GM12878 (cell line): ENCODE data around the gene C1orf210. TPM values are rescaled to one million over a fixed set of nuclear protein-coding genes. Genes with fewer than 3 reads are reported as not detected.

Experiments
- ATAC-seq: fragments of 200-7000 bp; cut with Tn5 transposase; 3 replicates; pipeline ENCODE4 v1.9.1; 2020; ENCODE audit warnings: mild to moderate bottlenecking, moderate library complexity
- BruUV-seq: library from RNA; stranded (reverse); fragments of 400-500 nt; replicated peaks from 2 replicates; lab custom pipeline; 2021; lab: Mats Ljungman, UMichigan
- CTCF ChIA-PET: fragments of 300-600 bp; sonication (Branson Sonifier 250); formaldehyde crosslinking; extraction: SDS; loops from one replicate; lab custom pipeline; 2021; ENCODE audit warnings: inconsistent platforms; lab: Yijun Ruan, JAX
- POLR2A ChIA-PET: fragments of 350-600 bp; formaldehyde crosslinking; extraction: SDS; loops from one replicate; lab custom pipeline; 2021; ENCODE audit warnings: inconsistent platforms; lab: Charles Lee
- RAD21 ChIA-PET: fragments of 300-600 bp; sonication (Branson Sonifier 250); formaldehyde crosslinking; loops from one replicate; lab custom pipeline; 2023; ENCODE audit warnings: antibody characterized with exemption; ENCODE audit not compliant: unreplicated experiment; lab: Charles Lee
- SMC1A ChIA-PET: fragments of 300-600 bp; sonication (Branson Sonifier 250); formaldehyde crosslinking; loops from one replicate; lab custom pipeline; 2023; ENCODE audit not compliant: unreplicated experiment, uncharacterized antibody; lab: Charles Lee
- DNase-seq: peaks from one replicate; pipeline ENCODE4 v3.0.0-alpha.2; 2011; ENCODE audit warnings: low read depth, low spot score
- FAIRE-seq: peaks from 3 replicates; lab custom pipeline; 2011; peaks lifted over from hg19 to GRCh38; lab: Jason Lieb, UNC
- H2AFZ ChIP-seq: 2 replicates; pipeline ENCODE4 v1.6.0; 2011; ENCODE audit warnings: low read depth, low read length, control low read depth; ENCODE audit not compliant: control insufficient read depth
- H3K27ac ChIP-seq: 2 replicates; pipeline ENCODE4 v1.5.1; 2011; ENCODE audit warnings: control low read depth; ENCODE audit not compliant: control insufficient read depth, insufficient read depth
- H3K27me3 ChIP-seq, 2 experiments: replicated peaks in 1 of 2; 2 replicates each; pipeline versions ENCODE4 v1.6.0 to v1.6.1; 2011; ENCODE audit warnings: low read length in 1 of 2; ENCODE audit not compliant: control insufficient read depth in 2 of 2, insufficient read depth in 2 of 2
- H3K36me3 ChIP-seq, 2 experiments: 2 replicates each; pipeline ENCODE4 v1.5.1; 2011; ENCODE audit warnings: low read length in 1 of 2; ENCODE audit not compliant: control insufficient read depth in 2 of 2, insufficient read depth in 2 of 2
- H3K4me1 ChIP-seq: 2 replicates; pipeline ENCODE4 v1.6.1; 2011; ENCODE audit warnings: mild to moderate bottlenecking, low read length, moderate library complexity, mixed read lengths; ENCODE audit not compliant: control insufficient read depth, insufficient read depth
- H3K4me2 ChIP-seq: 2 replicates; pipeline ENCODE4 v1.6.0; 2011; ENCODE audit warnings: control low read depth; ENCODE audit not compliant: control insufficient read depth, insufficient read depth
- H3K4me3 ChIP-seq: fragments of 200-600 bp; sonication (generic); 2 replicates; pipeline ENCODE4 v1.5.1; 2016
- H3K79me2 ChIP-seq: 2 replicates; pipeline ENCODE4 v1.6.0; 2011; ENCODE audit warnings: low read length; ENCODE audit not compliant: control insufficient read depth, insufficient read depth
- H3K9ac ChIP-seq: 2 replicates; pipeline ENCODE4 v1.8.0; 2011; ENCODE audit warnings: low read length, control low read depth, mixed read lengths; ENCODE audit not compliant: control insufficient read depth, insufficient read depth
- H3K9me3 ChIP-seq: replicated peaks from 3 replicates; pipeline ENCODE4 v1.5.1; 2011; ENCODE audit warnings: mild to moderate bottlenecking, low read length; ENCODE audit not compliant: control insufficient read depth, insufficient read depth
- H4K20me1 ChIP-seq: 2 replicates; pipeline ENCODE4 v1.6.0; 2011; ENCODE audit not compliant: control insufficient read depth, insufficient read depth
- CBX5 ChIP-seq: sonication (generic); IDR thresholded peaks from 2 replicates; pipeline ENCODE4 v1.6.1; 2016; ENCODE audit warnings: low read depth, moderate library complexity, mild to moderate bottlenecking, inconsistent platforms
- EP300 ChIP-seq, 2 experiments: fragments of 150-350 bp in 1 of 2; IDR thresholded peaks; 2 replicates each; pipeline ENCODE4 v1.6.1; 2011 to 2012; ENCODE audit warnings: low read depth in 2 of 2, low read length in 2 of 2, borderline replicate concordance in 1 of 2, improper control_type of control experiment in 1 of 2, inconsistent platforms in 1 of 2; ENCODE audit not compliant: control insufficient read depth in 1 of 2
- ETV6 ChIP-seq, 2 experiments: fragments of 450-650 bp in 1 of 2; IDR thresholded peaks in 1 of 2; conservative IDR thresholded peaks in 1 of 2; 2 replicates each; pipeline ENCODE4 v1.6.1; 2014; ENCODE audit warnings: antibody characterized with exemption in 1 of 2, borderline replicate concordance in 1 of 2, low read depth in 1 of 2, mild to moderate bottlenecking in 1 of 2, moderate library complexity in 1 of 2
- HDAC2 ChIP-seq: fragments of 200-600 bp; sonication (generic); IDR thresholded peaks from 2 replicates; pipeline ENCODE4 v1.6.1; 2017
- IKZF1 ChIP-seq: fragments of 450-650 bp; conservative IDR thresholded peaks from 2 replicates; pipeline ENCODE4 v1.6.1; 2017; ENCODE audit warnings: antibody characterized with exemption, mild to moderate bottlenecking
- IRF4 ChIP-seq: IDR thresholded peaks from 2 replicates; pipeline ENCODE4 v1.6.1; 2011; ENCODE audit warnings: low read depth, low read length
- MTA2 ChIP-seq: fragments of 450-650 bp; IDR thresholded peaks from 2 replicates; pipeline ENCODE4 v1.6.1; 2016; ENCODE audit warnings: low read depth, mild to moderate bottlenecking, moderate library complexity
- MTA3 ChIP-seq: IDR thresholded peaks from 2 replicates; pipeline ENCODE4 v1.6.1; 2012; ENCODE audit warnings: low read length, inconsistent platforms, borderline replicate concordance
- NR2C2 ChIP-seq: IDR thresholded peaks from 2 replicates; pipeline ENCODE4 v1.6.1; 2011; ENCODE audit warnings: borderline replicate concordance, low read depth; ENCODE audit not compliant: control insufficient read depth, insufficient read length
- POU2F2 ChIP-seq: IDR thresholded peaks from 3 replicates; pipeline ENCODE4 v1.6.1; 2011; ENCODE audit warnings: low read depth, mild to moderate bottlenecking, low read length, borderline replicate concordance
- RAD21 ChIP-seq: IDR thresholded peaks from 2 replicates; pipeline ENCODE4 v1.6.1; 2011; ENCODE audit warnings: mild to moderate bottlenecking, low read depth, low read length, moderate library complexity; ENCODE audit not compliant: insufficient read depth
- SUZ12 ChIP-seq: fragments of 200-600 bp; sonication (generic); IDR thresholded peaks from one replicate; pipeline ENCODE4 v1.6.1; 2018; ENCODE audit warnings: antibody characterized with exemption, mild to moderate bottlenecking; ENCODE audit not compliant: unreplicated experiment
- TCF7 ChIP-seq: IDR thresholded peaks from 2 replicates; pipeline ENCODE4 v1.6.1; 2014; ENCODE audit warnings: antibody characterized with exemption, borderline replicate concordance
- ZBED1 ChIP-seq: IDR thresholded peaks from 2 replicates; pipeline ENCODE4 v1.6.1; 2016; ENCODE audit warnings: borderline replicate concordance
- ZNF274 ChIP-seq: IDR thresholded peaks from one replicate; pipeline ENCODE4 v1.8.0; 2011; ENCODE audit not compliant: insufficient read length, insufficient read depth
- WGBS: methylation state at CpG from one replicate; pipeline ENCODE4 v1.1.6; 2016; ENCODE audit warnings: low lambda C conversion rate; ENCODE audit not compliant: insufficient replicate concordance, insufficient coverage; ENCODE audit errors: missing lambda C conversion rate; 5-methylcytosine and 5-hydroxymethylcytosine counted together
- in situ Hi-C: fragments of 300-500 bp; cut with MboI; formaldehyde crosslinking; loops from 9 replicates; pipeline ENCODE4 v1.14.3; 2018; ENCODE audit warnings: mixed read lengths
- intact Hi-C: fragments of 100-400 bp; cut with micrococcal nuclease; formaldehyde crosslinking; loops from one replicate; pipeline ENCODE4 v1.14.2; 2022; ENCODE audit not compliant: unreplicated experiment
- polyA plus RNA-seq, 11 experiments: library from polyadenylated mRNA; depleted of rRNA in 4 of 11; unstranded in 6 of 11; stranded (reverse) in 5 of 11; fragments of >200 nt; fragmentation: Nextera tagmentation in 4 of 11; fragmentation: Illumina TruSeq in 1 of 11; extraction: Ambion mirVana in 4 of 11; extraction: Trizol in 1 of 11; gene quantifications; 1 replicate in 1 of 11; 2 replicates in 10 of 11; pipeline versions ENCODE4 v1.2.1 to v1.2.3, GENCODE V29; 2011 to 2016; ENCODE audit warnings: inconsistent platforms in 2 of 11, missing spikeins in 2 of 11, low read depth in 1 of 11
- total RNA-seq, 4 experiments: library from RNA; depleted of rRNA in 3 of 4; stranded (reverse); fragments of >200 nt in 3 of 4; fragmentation: Illumina TruSeq in 1 of 4; extraction: Trizol in 1 of 4; gene quantifications; 2 replicates each; pipeline versions ENCODE4 v1.2.1 to v1.2.3, GENCODE V29; 2013 to 2021
- TF ChIP-seq, protein P1 (sequence below): fragments of 450-650 bp; IDR thresholded peaks from 2 replicates; pipeline ENCODE4 v1.6.1; 2016; ENCODE audit warnings: mild to moderate bottlenecking
- TF ChIP-seq, protein P2 (sequence below): fragments of 450-650 bp; IDR thresholded peaks from 2 replicates; pipeline ENCODE4 v1.6.1; 2016; ENCODE audit warnings: mild to moderate bottlenecking
- TF ChIP-seq, protein P3 (sequence below): fragments of 450-650 bp; IDR thresholded peaks from 2 replicates; pipeline ENCODE4 v1.6.1; 2017; ENCODE audit warnings: borderline replicate concordance
- TF ChIP-seq, protein P4 (sequence below): IDR thresholded peaks from 2 replicates; pipeline ENCODE4 v1.6.1; 2011; ENCODE audit warnings: mild to moderate bottlenecking, low read depth, low read length, moderate library complexity; ENCODE audit not compliant: insufficient replicate concordance

The C1orf210 gene
- total and polyA plus RNA-seq, 10 of the 15 experiments (the other 5 are each of a cell fraction or from before 2014, with no cell fraction given), result 0.07 TPM; not detected in 9

DNA sequence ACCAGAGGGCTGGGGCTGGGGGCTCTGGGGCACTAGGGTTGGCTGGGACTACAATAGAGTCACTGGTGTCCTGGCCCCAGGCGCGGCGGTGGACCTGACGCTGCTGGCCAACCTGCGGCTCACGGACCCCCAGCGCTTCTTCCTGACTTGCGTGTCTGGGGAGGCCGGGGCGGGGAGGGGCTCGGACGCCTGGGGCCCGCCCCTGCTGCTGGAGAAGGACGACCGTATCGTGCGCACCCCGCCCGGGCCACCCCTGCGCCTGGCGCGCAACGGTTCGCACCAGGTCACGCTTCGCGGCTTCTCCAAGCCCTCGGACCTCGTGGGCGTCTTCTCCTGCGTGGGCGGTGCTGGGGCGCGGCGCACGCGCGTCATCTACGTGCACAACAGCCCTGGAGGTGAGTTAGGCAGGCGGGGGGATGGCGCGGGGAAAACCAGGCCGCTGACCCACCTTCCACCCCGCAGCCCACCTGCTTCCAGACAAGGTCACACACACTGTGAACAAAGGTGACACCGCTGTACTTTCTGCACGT, 19.5 kb upstream of the C1orf210 start (continued):
- TF ChIP-seq ZNF274 (no peak), MTA3 (no peak), EP300 (IDR thresholded peaks at IDR 0.05; ENCODE audit: borderline replicate concordance in 1 of 2, control insufficient read depth in 1 of 2, low read depth in 2 of 2, low read length in 2 of 2) (no peak), SUZ12 (no peak), IRF4 (no peak)
- TF ChIP-seq, protein P1, sequence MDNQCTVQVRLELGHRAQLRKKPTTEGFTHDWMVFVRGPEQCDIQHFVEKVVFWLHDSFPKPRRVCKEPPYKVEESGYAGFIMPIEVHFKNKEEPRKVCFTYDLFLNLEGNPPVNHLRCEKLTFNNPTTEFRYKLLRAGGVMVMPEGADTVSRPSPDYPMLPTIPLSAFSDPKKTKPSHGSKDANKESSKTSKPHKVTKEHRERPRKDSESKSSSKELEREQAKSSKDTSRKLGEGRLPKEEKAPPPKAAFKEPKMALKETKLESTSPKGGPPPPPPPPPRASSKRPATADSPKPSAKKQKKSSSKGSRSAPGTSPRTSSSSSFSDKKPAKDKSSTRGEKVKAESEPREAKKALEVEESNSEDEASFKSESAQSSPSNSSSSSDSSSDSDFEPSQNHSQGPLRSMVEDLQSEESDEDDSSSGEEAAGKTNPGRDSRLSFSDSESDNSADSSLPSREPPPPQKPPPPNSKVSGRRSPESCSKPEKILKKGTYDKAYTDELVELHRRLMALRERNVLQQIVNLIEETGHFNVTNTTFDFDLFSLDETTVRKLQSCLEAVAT, result no peak

DNA sequence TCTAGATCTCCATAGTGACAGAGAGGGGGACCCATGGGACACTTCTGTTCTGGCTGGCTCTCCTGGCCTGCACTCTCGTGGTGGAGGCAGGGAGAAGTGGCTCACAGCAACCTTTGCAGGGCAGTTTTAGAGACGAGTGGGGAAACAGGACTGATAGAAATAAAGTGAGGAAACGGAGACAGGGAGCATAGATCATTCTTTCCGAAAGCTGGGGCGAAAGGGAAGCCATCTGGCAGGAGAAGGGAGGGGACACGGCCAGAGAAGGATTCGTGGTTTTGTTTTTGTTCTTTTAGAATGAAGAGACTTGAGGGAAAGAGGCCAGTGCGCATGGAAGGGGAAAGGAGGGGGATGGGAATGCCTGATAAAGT, 18.9 kb upstream of the C1orf210 start:
- WGBS, result 13% methylated on average over 8 of the region's 8 CpGs
- H2AFZ ChIP-seq, result no peak overlapping the region
- BruUV-seq, result no TSS peak
- H3K27ac ChIP-seq, result no peak overlapping the region
- FAIRE-seq (no peak), DNase-seq (no peak), ATAC-seq (no peak)
- intact Hi-C loops (no loop called here), in situ Hi-C loops (no loop called here)
- H3K9ac ChIP-seq, result no peak overlapping the region
- H4K20me1 ChIP-seq, result no peaks in the 10 kb centered on the region
- no peak overlapping the region for H3K4me3 ChIP-seq
- no peaks in the 10 kb centered on the region for H3K27me3 ChIP-seq
- no peaks in the 10 kb centered on the region for H3K4me1 ChIP-seq
- ChIA-PET SMC1A (no interaction called here), POLR2A (no interaction called here), RAD21 (no interaction called here), CTCF (interaction anchor here (1.1 to 1.2 kb wide), 2 partner anchors 77 to 150 kb away, joined by 3 read pairs; partner anchors contain the start of gene HYI)
- no peaks in the 10 kb centered on the region for H3K36me3 ChIP-seq
- no peak overlapping the region for H3K4me2 ChIP-seq
- no peaks in the 10 kb centered on the region for H3K79me2 ChIP-seq
- no peaks in the 10 kb centered on the region for H3K9me3 ChIP-seq
- TF ChIP-seq CBX5, result no peak
- TF ChIP-seq, protein P2, sequence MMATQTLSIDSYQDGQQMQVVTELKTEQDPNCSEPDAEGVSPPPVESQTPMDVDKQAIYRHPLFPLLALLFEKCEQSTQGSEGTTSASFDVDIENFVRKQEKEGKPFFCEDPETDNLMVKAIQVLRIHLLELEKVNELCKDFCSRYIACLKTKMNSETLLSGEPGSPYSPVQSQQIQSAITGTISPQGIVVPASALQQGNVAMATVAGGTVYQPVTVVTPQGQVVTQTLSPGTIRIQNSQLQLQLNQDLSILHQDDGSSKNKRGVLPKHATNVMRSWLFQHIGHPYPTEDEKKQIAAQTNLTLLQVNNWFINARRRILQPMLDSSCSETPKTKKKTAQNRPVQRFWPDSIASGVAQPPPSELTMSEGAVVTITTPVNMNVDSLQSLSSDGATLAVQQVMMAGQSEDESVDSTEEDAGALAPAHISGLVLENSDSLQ, result no peak
- no peak for TF ChIP-seq MTA2
- TF ChIP-seq RAD21, result no peak
- no peak for TF ChIP-seq ZBED1
- TF ChIP-seq ETV6 (conservative IDR thresholded peaks at IDR 0.05 in 1 of 2, IDR thresholded peaks at IDR 0.05 in 1 of 2; ENCODE audit: borderline replicate concordance in 1 of 2, low read depth in 1 of 2), result no peak
- TF ChIP-seq NR2C2, result no peak
- no peak for TF ChIP-seq POU2F2
- TF ChIP-seq, protein P3, sequence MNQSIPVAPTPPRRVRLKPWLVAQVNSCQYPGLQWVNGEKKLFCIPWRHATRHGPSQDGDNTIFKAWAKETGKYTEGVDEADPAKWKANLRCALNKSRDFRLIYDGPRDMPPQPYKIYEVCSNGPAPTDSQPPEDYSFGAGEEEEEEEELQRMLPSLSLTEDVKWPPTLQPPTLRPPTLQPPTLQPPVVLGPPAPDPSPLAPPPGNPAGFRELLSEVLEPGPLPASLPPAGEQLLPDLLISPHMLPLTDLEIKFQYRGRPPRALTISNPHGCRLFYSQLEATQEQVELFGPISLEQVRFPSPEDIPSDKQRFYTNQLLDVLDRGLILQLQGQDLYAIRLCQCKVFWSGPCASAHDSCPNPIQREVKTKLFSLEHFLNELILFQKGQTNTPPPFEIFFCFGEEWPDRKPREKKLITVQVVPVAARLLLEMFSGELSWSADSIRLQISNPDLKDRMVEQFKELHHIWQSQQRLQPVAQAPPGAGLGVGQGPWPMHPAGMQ, result no peak
- TF ChIP-seq HDAC2, result no peak
- TF ChIP-seq, protein P4, sequence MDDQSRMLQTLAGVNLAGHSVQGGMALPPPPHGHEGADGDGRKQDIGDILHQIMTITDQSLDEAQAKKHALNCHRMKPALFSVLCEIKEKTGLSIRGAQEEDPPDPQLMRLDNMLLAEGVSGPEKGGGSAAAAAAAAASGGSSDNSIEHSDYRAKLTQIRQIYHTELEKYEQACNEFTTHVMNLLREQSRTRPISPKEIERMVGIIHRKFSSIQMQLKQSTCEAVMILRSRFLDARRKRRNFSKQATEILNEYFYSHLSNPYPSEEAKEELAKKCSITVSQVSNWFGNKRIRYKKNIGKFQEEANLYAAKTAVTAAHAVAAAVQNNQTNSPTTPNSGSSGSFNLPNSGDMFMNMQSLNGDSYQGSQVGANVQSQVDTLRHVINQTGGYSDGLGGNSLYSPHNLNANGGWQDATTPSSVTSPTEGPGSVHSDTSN, result no peak
- TF ChIP-seq TCF7, result no peak
- TF ChIP-seq IKZF1, result no peak
- TF ChIP-seq EP300 (IDR thresholded peaks at IDR 0.05; ENCODE audit: borderline replicate concordance in 1 of 2, control insufficient read depth in 1 of 2, low read depth in 2 of 2, low read length in 2 of 2), result no peak
